Astrocyte of the spinal cord (primary cell): ENCODE results near the gene SOD3.

ENCODE experiments used
- DNase-seq: peaks from one replicate; pipeline ENCODE4 v3.0.0; 2011; ENCODE audit warnings: low read depth, low spot score
- H3K4me3 ChIP-seq: 2 replicates; pipeline ENCODE4 v1.5.1; 2011; ENCODE audit warnings: low read depth, mild to moderate bottlenecking, low read length, moderate library complexity
- in situ Hi-C: cut with HindIII; loops from 2 replicates; pipeline ENCODE4 v1.10.0; 2017; ENCODE audit warnings: low sequenced_read_pairs
- TF ChIP-seq, protein P1 (sequence below): IDR thresholded peaks from 2 replicates; pipeline ENCODE4 v1.5.1; 2012; ENCODE audit warnings: low read depth, mild to moderate bottlenecking, low read length, inconsistent platforms

The SOD3 gene

DNA sequence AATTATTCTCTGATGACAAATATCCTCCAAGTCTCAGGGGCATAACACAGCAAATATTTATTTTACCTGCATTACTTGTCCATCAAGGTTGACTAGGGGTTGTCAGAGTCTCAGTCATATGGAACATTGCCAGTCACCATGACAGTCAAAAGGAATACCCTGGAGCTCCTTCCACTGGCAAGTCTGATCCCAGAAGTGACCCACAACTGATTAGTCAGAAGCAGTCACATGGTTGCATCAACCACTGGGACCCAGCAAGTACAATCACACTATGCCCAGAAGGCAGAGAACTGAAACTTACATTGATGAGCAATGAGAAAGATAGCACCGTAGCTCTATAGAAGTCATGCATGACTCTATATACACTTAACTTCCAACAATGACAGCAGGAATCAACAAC is 41.9 kb upstream of the SOD3 start:
- TF ChIP-seq, protein P1, sequence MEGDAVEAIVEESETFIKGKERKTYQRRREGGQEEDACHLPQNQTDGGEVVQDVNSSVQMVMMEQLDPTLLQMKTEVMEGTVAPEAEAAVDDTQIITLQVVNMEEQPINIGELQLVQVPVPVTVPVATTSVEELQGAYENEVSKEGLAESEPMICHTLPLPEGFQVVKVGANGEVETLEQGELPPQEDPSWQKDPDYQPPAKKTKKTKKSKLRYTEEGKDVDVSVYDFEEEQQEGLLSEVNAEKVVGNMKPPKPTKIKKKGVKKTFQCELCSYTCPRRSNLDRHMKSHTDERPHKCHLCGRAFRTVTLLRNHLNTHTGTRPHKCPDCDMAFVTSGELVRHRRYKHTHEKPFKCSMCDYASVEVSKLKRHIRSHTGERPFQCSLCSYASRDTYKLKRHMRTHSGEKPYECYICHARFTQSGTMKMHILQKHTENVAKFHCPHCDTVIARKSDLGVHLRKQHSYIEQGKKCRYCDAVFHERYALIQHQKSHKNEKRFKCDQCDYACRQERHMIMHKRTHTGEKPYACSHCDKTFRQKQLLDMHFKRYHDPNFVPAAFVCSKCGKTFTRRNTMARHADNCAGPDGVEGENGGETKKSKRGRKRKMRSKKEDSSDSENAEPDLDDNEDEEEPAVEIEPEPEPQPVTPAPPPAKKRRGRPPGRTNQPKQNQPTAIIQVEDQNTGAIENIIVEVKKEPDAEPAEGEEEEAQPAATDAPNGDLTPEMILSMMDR, result no peak
- in situ Hi-C loops, result no loop called here
- H3K4me3 ChIP-seq, result no peak overlapping the region
- no peak for DNase-seq

DNA sequence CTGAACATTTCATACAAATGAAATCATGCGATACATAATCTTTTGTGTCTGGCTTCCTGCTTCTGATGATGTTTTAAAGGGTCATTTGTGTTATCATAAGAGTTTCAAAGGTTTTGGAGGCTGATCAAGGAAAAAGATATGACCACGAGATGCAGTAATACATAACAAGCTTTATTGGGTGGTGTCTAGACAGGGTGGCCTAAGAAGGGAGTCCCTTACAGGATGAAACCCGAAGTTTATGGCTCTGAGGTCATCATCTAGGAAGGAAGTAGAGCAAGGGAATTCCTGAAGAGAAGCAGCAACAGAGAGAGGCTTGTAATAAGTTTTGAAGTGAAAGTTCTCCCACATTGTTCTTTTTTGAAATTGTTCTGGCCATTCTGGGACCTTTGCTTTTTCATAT is 40.8 kb upstream of the SOD3 start:
- DNase-seq, result no peak
- H3K4me3 ChIP-seq, result no peak overlapping the region
- in situ Hi-C loops, result no loop called here
- TF ChIP-seq, protein P1, result no peak

DNA sequence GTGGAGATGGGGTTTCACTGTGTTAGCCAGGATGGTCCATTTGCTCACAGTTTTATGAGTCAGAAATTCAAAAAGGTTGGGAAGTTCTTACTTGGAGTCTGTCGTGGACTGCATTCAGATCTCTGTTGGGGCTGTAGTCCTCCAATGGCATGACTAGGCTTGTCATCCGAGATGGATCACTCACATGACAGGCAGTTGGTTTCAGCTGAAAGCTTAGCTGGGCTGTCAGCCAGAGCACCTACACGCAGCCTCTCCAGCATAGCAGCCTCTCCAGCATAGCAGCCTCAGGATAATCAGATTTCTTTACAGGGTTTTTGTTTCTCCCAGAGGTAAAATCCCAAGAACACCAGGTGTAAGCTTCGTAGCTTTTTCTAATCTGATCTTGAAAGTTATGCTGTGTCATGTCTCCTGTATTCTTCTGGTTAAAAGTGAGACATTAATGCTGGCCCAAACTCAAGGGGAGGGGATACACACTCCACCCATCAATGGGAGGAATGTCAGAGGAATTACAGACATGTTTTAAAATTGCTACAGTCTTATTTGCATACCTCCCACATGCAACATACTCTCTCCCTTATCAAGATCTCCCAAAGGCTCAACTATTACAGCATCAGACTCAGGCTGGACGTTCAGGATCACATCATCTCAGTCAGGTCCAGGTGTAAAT is 31.6 kb upstream of the SOD3 start:
- TF ChIP-seq, protein P1, result no peak
- no peak for DNase-seq
- in situ Hi-C loops, result no loop called here
- H3K4me3 ChIP-seq, result no peak overlapping the region

DNA sequence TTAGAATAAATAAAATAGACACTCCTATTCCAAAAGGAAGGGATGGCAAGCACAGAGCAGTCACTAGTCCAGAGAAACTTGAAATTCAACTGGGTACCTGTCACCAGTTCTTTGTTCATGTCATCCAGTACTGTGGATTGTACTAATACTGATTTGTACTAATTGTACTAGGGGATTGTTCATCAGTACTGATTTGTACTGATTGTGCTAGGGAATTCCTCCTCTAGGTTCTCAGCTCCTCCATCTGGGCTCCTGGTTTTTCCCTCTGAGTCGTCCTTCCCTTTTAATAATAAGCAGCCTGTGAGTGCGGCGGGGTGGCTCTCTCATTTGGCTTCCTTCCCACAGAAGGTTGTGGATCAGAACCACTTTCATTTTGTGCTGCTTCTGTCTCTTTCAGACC is 31.0 kb upstream of the SOD3 start:
- H3K4me3 ChIP-seq, result no peak overlapping the region
- in situ Hi-C loops, result no loop called here
- DNase-seq, result no peak
- TF ChIP-seq, protein P1, result no peak

DNA sequence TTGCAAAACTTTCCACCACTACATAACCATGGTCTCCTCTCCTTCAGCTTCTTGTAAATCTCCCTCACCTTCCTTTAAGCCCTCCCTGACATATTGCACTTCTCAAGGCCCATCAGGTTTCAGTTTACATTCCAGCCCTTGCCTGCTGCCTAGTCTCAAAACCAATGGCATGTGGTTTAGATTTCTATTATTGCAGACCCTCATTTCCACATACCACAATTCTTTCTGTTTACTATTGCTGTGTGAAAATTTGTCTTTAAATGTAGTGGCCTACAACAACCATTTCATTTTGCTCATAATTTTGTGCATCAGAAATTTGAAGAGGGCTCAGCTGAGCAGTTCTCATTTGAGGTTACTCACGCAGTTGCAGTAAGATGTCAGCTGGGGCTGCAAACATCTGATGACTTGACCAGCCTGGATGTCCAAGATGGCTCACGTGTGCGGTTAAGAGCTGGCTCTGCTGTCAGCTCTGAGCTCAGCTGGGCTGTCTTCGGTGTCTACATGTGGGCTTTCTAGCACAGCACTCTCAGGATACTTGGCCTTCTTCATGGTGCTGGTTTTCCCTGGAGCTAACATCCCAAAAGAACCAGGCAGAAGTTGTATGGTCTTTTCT is 29.9 kb upstream of the SOD3 start:
- TF ChIP-seq, protein P1, result no peak
- no peak overlapping the region for H3K4me3 ChIP-seq
- in situ Hi-C loops, result no loop called here
- DNase-seq, result no peak

DNA sequence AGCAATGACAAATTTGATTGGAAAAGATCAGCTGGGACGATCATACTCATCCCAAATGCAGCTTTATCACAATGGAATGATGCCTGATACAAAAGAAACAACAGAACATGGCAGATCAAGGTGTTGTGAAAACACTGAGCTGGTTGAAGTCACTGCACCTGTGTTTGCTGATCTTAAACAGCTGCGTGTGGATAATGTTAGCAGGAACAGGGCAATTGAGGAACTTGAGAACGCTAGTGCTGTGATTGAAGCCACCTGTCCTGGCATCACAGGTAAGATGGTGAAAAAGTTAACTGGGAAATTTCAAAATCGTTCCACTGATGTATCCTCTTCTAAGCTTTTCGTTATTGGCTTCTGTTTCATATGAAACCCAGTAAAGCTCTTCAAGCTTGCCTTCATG is 27.4 kb upstream of the SOD3 start:
- in situ Hi-C loops, result no loop called here
- TF ChIP-seq, protein P1, result no peak
- H3K4me3 ChIP-seq, result no peak overlapping the region
- no peak for DNase-seq

DNA sequence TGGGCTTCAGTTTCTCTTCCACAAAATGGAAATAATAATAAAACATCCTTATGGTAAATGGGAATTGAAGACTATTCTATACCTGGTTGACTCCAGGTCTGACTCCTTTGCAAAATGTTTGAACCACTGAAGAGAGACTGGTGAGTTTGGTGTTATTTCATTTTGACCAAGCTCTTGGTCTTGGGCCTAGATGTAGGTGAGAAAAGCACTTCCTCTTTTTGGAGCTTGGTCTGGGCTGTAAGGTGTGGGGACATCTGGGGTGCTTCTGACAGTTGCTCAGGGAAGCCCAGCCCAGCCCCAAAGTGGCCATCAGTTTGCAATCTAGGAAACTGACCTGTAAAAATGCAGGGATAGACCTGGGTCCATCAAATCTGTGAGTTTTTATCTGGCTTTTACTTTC is 26.8 kb upstream of the SOD3 start:
- TF ChIP-seq, protein P1, result no peak
- no peak overlapping the region for H3K4me3 ChIP-seq
- in situ Hi-C loops, result no loop called here
- DNase-seq, result no peak
